Kidney epithelial cell (primary cell): ENCODE results near the gene SULT4A1. TPM values are rescaled to one million over a fixed set of nuclear protein-coding genes. Genes with fewer than 3 reads are reported as not detected.

Experiments used
- DNase-seq: peaks from one replicate; pipeline ENCODE4 v3.0.0-alpha.2; 2010; ENCODE audit warnings: low read depth
- H3K27me3 ChIP-seq: 2 replicates; pipeline ENCODE4 v1.6.0; 2011; ENCODE audit warnings: low read length; ENCODE audit not compliant: control insufficient read depth, insufficient read depth
- H3K36me3 ChIP-seq: 2 replicates; pipeline ENCODE4 v1.5.1; 2011; ENCODE audit warnings: low read length; ENCODE audit not compliant: control insufficient read depth, insufficient read depth
- H3K4me3 ChIP-seq: 2 replicates; pipeline ENCODE4 v1.5.1; 2011; ENCODE audit warnings: low read depth, mild to moderate bottlenecking, control low read depth, low read length
- total RNA-seq: library from RNA; depleted of rRNA; stranded (reverse); fragments of >200 nt; gene quantifications from 2 replicates; pipeline ENCODE4 v1.2.3, GENCODE V29; 2015
- TF ChIP-seq, protein P1 (sequence below): IDR thresholded peaks from 2 replicates; pipeline ENCODE4 v1.5.1; 2011; ENCODE audit warnings: mild to moderate bottlenecking, moderate library complexity, low read length, control low read depth, inconsistent platforms; ENCODE audit not compliant: insufficient read depth, poor library complexity, severe bottlenecking

Gene SULT4A1
- total RNA-seq, 1 donor from 2014 or later, result 1.8 TPM

DNA sequence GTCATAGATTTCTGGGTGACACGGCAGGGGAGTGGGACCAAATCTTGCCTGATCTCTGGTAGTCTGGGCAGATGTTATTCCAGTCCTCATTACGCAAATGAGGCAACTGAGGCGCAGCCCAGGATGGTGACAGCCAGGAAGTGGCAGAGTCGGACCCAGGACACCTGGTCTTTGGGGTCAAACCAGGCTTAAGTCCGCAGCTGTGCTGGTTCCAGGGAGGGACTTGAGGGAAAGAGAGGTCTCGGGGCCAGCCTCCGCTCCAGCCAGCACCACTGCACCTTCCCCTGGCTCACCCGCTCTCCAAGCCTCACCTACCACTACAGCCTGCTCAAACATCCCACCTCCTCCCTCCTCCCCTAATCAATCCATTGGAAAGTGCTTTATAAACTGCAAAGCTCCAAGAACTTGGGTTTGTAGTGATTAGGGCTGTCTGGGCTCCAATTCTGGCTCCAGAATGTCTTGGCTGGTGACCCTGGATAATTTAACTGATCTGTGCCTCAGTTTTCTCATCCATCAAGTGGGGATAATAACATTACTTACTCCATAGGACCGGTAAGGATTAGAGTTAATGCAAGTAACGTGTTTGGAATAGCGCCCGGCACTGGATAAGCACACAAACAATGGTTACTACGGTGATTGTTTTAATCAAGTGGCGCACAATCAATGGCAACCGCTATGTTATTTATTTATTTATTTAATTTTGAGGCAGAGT, 30.0 kb upstream of the SULT4A1 start:
- Histone ChIP-seq H3K4me3 (no peak overlapping the region), H3K27me3 (peaks cover 50% of the 10 kb centered on the region), H3K36me3 (no peaks in the 10 kb centered on the region)
- TF ChIP-seq, protein P1, sequence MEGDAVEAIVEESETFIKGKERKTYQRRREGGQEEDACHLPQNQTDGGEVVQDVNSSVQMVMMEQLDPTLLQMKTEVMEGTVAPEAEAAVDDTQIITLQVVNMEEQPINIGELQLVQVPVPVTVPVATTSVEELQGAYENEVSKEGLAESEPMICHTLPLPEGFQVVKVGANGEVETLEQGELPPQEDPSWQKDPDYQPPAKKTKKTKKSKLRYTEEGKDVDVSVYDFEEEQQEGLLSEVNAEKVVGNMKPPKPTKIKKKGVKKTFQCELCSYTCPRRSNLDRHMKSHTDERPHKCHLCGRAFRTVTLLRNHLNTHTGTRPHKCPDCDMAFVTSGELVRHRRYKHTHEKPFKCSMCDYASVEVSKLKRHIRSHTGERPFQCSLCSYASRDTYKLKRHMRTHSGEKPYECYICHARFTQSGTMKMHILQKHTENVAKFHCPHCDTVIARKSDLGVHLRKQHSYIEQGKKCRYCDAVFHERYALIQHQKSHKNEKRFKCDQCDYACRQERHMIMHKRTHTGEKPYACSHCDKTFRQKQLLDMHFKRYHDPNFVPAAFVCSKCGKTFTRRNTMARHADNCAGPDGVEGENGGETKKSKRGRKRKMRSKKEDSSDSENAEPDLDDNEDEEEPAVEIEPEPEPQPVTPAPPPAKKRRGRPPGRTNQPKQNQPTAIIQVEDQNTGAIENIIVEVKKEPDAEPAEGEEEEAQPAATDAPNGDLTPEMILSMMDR, result no peak
- no peak for DNase-seq

DNA sequence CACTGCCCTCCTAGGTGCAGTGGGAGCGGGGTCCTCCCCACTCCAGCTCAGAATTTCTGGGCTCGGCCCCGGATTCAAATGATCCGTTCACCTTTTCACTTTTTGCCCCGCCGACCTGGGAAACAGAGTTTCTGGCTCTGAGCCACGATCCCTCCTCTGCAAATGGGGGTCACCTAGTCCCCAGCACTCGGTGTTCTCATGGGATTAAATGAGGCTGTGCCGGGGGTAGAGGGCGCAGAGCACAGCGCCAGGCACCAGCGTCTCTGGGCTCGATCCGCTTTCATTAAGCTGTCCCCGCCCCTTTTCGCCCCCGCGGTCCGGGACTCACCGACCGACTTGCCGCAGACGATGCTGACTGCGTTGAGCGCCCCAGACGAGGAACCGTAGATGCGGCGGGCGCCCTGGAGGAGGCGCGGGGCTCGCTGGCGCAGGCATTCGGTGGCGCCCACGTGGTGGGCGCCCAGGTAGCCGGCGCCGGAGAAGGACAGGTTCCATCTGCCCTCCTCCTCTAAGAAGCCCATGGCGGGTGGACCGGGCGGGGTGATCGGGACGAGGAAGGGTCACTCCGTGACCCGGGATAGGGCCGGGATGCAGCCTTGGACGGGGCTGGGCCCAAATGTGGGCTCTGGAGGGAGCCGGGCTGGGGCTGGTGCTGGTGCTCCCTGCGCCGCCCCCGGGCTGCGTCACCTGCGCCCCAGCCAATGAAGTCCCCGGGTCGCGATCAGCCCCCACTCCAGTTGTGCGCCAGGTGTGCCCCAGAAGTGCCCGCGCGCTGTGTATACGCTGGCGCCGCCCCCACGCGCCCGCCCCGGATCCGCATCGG, 29.3 kb upstream of the SULT4A1 start, which contains the start of gene PNPLA5:
Gene PNPLA5 (minus strand): TSS at position 654 of the 823 bp plus-strand sequence. CDS start 133 bp downstream, at position 521.
- Histone ChIP-seq H3K36me3 (no peaks in the 10 kb centered on the region), H3K27me3 (peaks cover 50% of the 10 kb centered on the region), H3K4me3 (no peak within 1 kb of the TSS)
- DNase-seq, result no peak
- TF ChIP-seq, protein P1, result no peak

- Histone ChIP-seq H3K4me3 (no peak overlapping the region), H3K27me3 (peaks cover 55% of the 10 kb centered on the region), H3K36me3 (no peaks in the 10 kb centered on the region)
- TF ChIP-seq, protein P1, result no peak
- no peak for DNase-seq
These were observed 28.6 kb upstream of the SULT4A1 start for GRCh38 chr22:43890901-43891331.

- no peak for DNase-seq
- H3K4me3 ChIP-seq, result no peak overlapping the region
- H3K27me3 ChIP-seq, result peaks cover 55% of the 10 kb centered on the region
- no peaks in the 10 kb centered on the region for H3K36me3 ChIP-seq
- TF ChIP-seq, protein P1, result peak; percentile 9
These were observed 27.5 kb upstream of the SULT4A1 start for GRCh38 chr22:43889860-43890253.

GRCh38 chr22:43889201-43889859, 27.0 kb upstream of the SULT4A1 start:
- H3K4me3 ChIP-seq, result no peak overlapping the region
- H3K36me3 ChIP-seq, result no peaks in the 10 kb centered on the region
- H3K27me3 ChIP-seq, result peaks cover 55% of the 10 kb centered on the region
- TF ChIP-seq, protein P1, result no peak
- DNase-seq, result no peak
